Measurements from ENCODE around the gene CATSPER3. TPM values are rescaled to one million over a fixed set of nuclear protein-coding genes. Genes with fewer than 3 reads are reported as not detected.

Gene CATSPER3
- total and polyA plus RNA-seq, 7 donors = 0.57 to 1.4 (median 1.2) TPM; not detected in 4

- WGBS, 2 donors = 16 to 18% methylated on average over 51 of the region's 51 CpGs
- DNase-seq = no peak
- no peak overlapping the region for H3K4me3 ChIP-seq
- peaks cover 45 to 99% (median 77%) of the 10 kb centered on the region in 3 donors for H3K27me3 ChIP-seq
- no peaks in the 10 kb centered on the region for H3K36me3 ChIP-seq
- intact Hi-C loops (cut with DNase I) = no loop called here
- H3K4me1 ChIP-seq = peaks cover 0 to 25% (median 22%) of the 10 kb centered on the region in 4 donors
- H3K9me3 ChIP-seq = no peaks in the 10 kb centered on the region
- TF ChIP-seq EP300 (IDR thresholded peaks at IDR 0.05) (no peak), POLR2AphosphoS5 (IDR thresholded peaks at IDR 0.05) (no peak), POLR2A (IDR thresholded peaks at IDR 0.05) (no peak)
- TF ChIP-seq, protein P1, sequence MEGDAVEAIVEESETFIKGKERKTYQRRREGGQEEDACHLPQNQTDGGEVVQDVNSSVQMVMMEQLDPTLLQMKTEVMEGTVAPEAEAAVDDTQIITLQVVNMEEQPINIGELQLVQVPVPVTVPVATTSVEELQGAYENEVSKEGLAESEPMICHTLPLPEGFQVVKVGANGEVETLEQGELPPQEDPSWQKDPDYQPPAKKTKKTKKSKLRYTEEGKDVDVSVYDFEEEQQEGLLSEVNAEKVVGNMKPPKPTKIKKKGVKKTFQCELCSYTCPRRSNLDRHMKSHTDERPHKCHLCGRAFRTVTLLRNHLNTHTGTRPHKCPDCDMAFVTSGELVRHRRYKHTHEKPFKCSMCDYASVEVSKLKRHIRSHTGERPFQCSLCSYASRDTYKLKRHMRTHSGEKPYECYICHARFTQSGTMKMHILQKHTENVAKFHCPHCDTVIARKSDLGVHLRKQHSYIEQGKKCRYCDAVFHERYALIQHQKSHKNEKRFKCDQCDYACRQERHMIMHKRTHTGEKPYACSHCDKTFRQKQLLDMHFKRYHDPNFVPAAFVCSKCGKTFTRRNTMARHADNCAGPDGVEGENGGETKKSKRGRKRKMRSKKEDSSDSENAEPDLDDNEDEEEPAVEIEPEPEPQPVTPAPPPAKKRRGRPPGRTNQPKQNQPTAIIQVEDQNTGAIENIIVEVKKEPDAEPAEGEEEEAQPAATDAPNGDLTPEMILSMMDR (IDR thresholded peaks at IDR 0.05) = no peak
- H3K27ac ChIP-seq = no peak overlapping the region
These were observed 72.8 kb downstream of the CATSPER3 start for GRCh38 chr5:135040333-135041144.

GRCh38 chr5:135041145-135041587, 73.5 kb downstream of the CATSPER3 start:
- H3K27me3 ChIP-seq = peaks cover 42 to 99% (median 77%) of the 10 kb centered on the region in 3 donors
- WGBS, 2 donors = 44 to 58% methylated on average over 12 of the region's 12 CpGs
- H3K9me3 ChIP-seq = no peaks in the 10 kb centered on the region
- H3K4me3 ChIP-seq = no peak overlapping the region
- no peak for DNase-seq
- H3K27ac ChIP-seq = no peak overlapping the region
- no peaks in the 10 kb centered on the region for H3K36me3 ChIP-seq
- intact Hi-C loops (cut with DNase I) = no loop called here
- H3K4me1 ChIP-seq = peaks cover 0 to 25% (median 22%) of the 10 kb centered on the region in 4 donors
- TF ChIP-seq POLR2A (IDR thresholded peaks at IDR 0.05) (no peak), EP300 (IDR thresholded peaks at IDR 0.05) (no peak), POLR2AphosphoS5 (IDR thresholded peaks at IDR 0.05) (no peak)
- TF ChIP-seq, protein P1 (IDR thresholded peaks at IDR 0.05) = no peak

DNA sequence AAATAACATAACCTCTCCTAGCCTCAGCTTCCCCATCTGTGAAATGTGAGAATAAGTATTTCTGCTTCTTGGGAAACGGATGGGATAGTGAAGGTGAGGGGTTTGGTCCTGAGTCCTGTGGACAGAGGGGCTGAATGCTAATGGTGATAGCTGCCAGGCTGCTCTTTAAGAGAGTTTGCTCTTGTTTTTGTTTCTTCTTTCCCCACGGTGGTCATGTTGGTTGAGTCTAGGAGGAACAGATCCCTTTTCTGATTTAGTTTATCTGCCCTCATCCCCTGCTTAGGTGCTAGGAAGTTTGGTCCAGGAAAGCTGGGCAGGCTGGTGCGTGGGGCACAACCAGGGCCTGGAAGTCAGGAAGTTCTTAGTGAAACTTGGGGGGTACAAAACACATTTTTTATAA, 74.0 kb downstream of the CATSPER3 start:
- no peak for DNase-seq
- H3K4me1 ChIP-seq = peaks cover 0 to 25% (median 22%) of the 10 kb centered on the region in 4 donors
- no peaks in the 10 kb centered on the region for H3K9me3 ChIP-seq
- no peaks in the 10 kb centered on the region for H3K36me3 ChIP-seq
- no peak overlapping the region for H3K27ac ChIP-seq
- 78 to 79% methylated on average over 3 of the region's 3 CpGs for WGBS, 2 donors
- intact Hi-C loops (cut with DNase I) = no loop called here
- H3K27me3 ChIP-seq = peaks cover 37 to 98% (median 76%) of the 10 kb centered on the region in 3 donors
- TF ChIP-seq, protein P1 (IDR thresholded peaks at IDR 0.05) = no peak
- TF ChIP-seq POLR2A (IDR thresholded peaks at IDR 0.05) (no peak), POLR2AphosphoS5 (IDR thresholded peaks at IDR 0.05) (no peak), EP300 (IDR thresholded peaks at IDR 0.05) (no peak)
- no peak overlapping the region for H3K4me3 ChIP-seq

DNA sequence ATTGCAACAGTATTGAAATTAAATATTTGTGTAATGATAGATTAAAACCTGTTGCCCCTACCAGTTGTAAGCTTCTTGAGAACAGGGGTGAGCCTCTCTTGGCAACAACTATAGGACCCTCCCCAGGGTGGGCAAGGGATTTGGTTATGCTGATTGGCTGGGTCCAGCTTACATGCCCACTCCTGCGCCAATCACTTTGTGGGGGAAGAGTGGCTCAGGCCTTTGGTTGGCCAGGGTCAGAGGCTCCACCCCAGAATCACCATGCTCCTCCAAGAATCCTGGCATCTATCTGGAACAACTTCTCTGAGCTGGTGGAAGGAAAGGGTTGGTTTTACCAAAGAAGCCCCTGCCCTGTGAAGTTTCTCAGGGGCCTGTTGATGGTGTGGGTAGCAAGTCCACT, 74.9 kb downstream of the CATSPER3 start:
- no peak overlapping the region for H3K4me3 ChIP-seq
- H3K27me3 ChIP-seq = peaks cover 30 to 91% (median 68%) of the 10 kb centered on the region in 3 donors
- H3K27ac ChIP-seq = no peak overlapping the region
- TF ChIP-seq, protein P1 (IDR thresholded peaks at IDR 0.05) = no peak
- TF ChIP-seq POLR2A (IDR thresholded peaks at IDR 0.05) (no peak), POLR2AphosphoS5 (IDR thresholded peaks at IDR 0.05) (no peak), EP300 (IDR thresholded peaks at IDR 0.05) (no peak)
- intact Hi-C loops (cut with DNase I) = no loop called here
- H3K4me1 ChIP-seq = peaks cover 0 to 25% (median 22%) of the 10 kb centered on the region in 4 donors
- H3K36me3 ChIP-seq = no peaks in the 10 kb centered on the region
- WGBS, 2 donors = 95 to 100% methylated on average over 1 of the region's 1 CpG
- DNase-seq = no peak
- H3K9me3 ChIP-seq = no peaks in the 10 kb centered on the region
